NCI-H510A treated with DMSO at 0.1 percent for 48 hours (cell line): Measurements from ENCODE around the gene PPIL1.

ENCODE experiments used
- DNase-seq: peaks from one replicate; lab custom pipeline; 2025; lab: John Stamatoyannopoulos, UW

PPIL1 gene

GRCh38 chr6:36836111-36837021 lies 38.2 kb downstream of the PPIL1 start:
- DNase-seq = no peak

GRCh38 chr6:36834576-36835341 lies 39.8 kb downstream of the PPIL1 start:
- no peak for DNase-seq

GRCh38 chr6:36833182-36833789 lies 41.3 kb downstream of the PPIL1 start:
- DNase-seq = no peak

GRCh38 chr6:36832313-36832712 lies 42.3 kb downstream of the PPIL1 start:
- no peak for DNase-seq

- DNase-seq = no peak
Observed at GRCh38 chr6:36830577-36830976, 44.0 kb downstream of the PPIL1 start.

GRCh38 chr6:36829919-36830544 lies 44.6 kb downstream of the PPIL1 start:
- no peak for DNase-seq

- no peak for DNase-seq
Observed at GRCh38 chr6:36827261-36828079, 47.1 kb downstream of the PPIL1 start.

GRCh38 chr6:36826520-36827227 lies 47.9 kb downstream of the PPIL1 start:
- DNase-seq = no peak

GRCh38 chr6:36825994-36826393 lies 48.6 kb downstream of the PPIL1 start:
- no peak for DNase-seq

GRCh38 chr6:36825452-36825851 lies 49.2 kb downstream of the PPIL1 start:
- DNase-seq = no peak

GRCh38 chr6:36824253-36824652 lies 50.4 kb downstream of the PPIL1 start:
- no peak for DNase-seq

- no peak for DNase-seq
Observed at GRCh38 chr6:36823421-36824096, 51.0 kb downstream of the PPIL1 start.

- no peak for DNase-seq
Observed at GRCh38 chr6:36822506-36823269, 51.9 kb downstream of the PPIL1 start.

- DNase-seq = no peak
Observed at GRCh38 chr6:36821581-36822335, 52.8 kb downstream of the PPIL1 start.

GRCh38 chr6:36820700-36821580 lies 53.7 kb downstream of the PPIL1 start:
- no peak for DNase-seq

- no peak for DNase-seq
Observed at GRCh38 chr6:36818756-36819155, 55.8 kb downstream of the PPIL1 start.

- no peak for DNase-seq
Observed at GRCh38 chr6:36817847-36818246, 56.8 kb downstream of the PPIL1 start.
